Measurements from ENCODE around the gene ARF5. TPM values are rescaled to one million over a fixed set of nuclear protein-coding genes. Genes with fewer than 3 reads are reported as not detected.
A peak's percentile ranks its signal among the peaks of the same experiment; 100 is the strongest.
"Not testable (repeated sequence)": the region's sequence is repeated elsewhere in the genome, so short reads cannot be mapped to it uniquely, and the experiment has no call there.

ARF5 gene
- 258 TPM for polyA plus RNA-seq (2012; ENCODE audit: insufficient read depth, insufficient read length, low read depth)

DNA sequence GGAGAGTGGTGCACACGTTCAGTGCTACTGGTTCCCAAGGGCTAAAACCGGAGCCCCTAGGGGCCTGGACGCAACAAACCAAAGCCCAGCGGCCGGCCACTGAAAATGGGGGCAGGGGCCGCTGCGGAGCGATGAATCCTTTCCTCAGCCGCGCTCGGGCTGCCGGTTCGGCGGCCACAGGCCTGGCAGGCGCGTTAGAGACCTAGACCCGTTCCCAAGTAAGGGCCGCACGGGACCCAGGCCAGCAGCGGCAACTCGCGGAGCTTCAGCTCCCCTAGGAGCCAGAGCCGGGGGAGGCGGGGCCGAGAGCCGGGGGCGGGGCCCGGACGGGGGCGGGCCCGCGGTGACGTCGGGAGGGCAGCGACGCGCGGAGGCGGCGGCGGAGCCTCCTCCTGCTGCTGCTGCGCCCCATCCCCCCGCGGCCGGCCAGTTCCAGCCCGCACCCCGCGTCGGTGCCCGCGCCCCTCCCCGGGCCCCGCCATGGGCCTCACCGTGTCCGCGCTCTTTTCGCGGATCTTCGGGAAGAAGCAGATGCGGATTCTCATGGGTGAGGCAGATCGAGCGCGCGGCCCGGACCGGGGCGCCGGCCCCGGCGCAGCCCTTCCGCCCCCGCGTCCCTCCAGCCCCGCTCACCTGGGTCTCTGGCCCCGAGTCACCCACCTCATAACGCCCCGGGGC is at the start of gene ARF5:
TSS of gene ARF5 (plus strand) at position 393 of the 678 bp plus-strand sequence. CDS start at position 481, 88 bp downstream.
- Histone ChIP-seq H3K9me3 (no peaks in the 10 kb centered on the region), H3K4me3 (ENCODE audit: low read depth, low read length) (peak within 1 kb of the TSS; percentile 90), H3K27me3 (no peaks in the 10 kb centered on the region), H3K36me3 (peaks cover 8% of the 10 kb centered on the region), H3K4me1 (no peaks in the 10 kb centered on the region)
- TF ChIP-seq, protein P1, sequence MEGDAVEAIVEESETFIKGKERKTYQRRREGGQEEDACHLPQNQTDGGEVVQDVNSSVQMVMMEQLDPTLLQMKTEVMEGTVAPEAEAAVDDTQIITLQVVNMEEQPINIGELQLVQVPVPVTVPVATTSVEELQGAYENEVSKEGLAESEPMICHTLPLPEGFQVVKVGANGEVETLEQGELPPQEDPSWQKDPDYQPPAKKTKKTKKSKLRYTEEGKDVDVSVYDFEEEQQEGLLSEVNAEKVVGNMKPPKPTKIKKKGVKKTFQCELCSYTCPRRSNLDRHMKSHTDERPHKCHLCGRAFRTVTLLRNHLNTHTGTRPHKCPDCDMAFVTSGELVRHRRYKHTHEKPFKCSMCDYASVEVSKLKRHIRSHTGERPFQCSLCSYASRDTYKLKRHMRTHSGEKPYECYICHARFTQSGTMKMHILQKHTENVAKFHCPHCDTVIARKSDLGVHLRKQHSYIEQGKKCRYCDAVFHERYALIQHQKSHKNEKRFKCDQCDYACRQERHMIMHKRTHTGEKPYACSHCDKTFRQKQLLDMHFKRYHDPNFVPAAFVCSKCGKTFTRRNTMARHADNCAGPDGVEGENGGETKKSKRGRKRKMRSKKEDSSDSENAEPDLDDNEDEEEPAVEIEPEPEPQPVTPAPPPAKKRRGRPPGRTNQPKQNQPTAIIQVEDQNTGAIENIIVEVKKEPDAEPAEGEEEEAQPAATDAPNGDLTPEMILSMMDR (IDR thresholded peaks at IDR 0.05; ENCODE audit: low read depth, low read length) = no peak
- DNase-seq = peak; percentile 93

DNA sequence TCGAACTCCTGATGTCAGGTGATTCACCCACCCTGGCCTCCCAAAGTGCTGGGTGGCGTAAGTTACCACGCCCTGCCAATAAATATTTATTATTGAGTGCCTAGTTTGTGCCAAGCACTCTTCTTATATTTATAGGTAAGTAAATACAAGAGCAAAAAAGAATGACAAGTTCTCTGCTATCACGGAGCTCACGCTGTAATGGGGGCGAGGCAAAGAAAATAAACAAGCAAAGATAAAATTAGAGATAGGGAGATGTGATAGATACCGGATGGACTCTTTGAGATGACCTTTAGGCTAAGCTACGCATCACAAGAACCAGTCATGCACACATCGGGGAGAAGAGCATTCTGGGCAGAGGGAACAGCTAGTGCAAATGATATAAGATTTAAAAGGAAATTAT is 49.1 kb upstream of the ARF5 start:
- TF ChIP-seq, protein P1 (IDR thresholded peaks at IDR 0.05; ENCODE audit: low read depth, low read length) = no peak
- DNase-seq = no peak
- H3K27me3 ChIP-seq = peaks cover 44% of the 10 kb centered on the region
- H3K36me3 ChIP-seq = no peaks in the 10 kb centered on the region
- H3K9me3 ChIP-seq = no peaks in the 10 kb centered on the region
- no peak overlapping the region for H3K4me3 ChIP-seq (ENCODE audit: low read depth, low read length)
- H3K4me1 ChIP-seq = no peaks in the 10 kb centered on the region

DNA sequence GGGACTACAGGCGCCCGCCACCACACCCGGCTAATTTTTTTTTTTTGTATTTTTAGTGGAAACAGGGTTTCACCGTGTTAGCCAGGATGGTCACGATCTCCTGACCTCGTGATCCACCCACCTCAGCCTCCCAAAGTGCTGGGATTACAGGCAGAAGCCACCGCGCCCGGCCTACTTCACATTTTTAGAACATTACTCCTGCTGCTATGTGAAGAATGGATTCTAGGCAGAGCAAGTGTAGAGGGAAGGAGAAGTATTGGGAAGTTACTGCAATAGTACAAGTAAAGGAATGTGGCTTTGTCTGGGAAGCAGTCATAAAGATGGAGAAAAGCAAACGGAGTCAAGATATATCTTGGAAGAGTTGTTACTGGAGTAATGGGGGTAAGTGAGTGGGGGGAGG is 47.8 kb upstream of the ARF5 start:
- not testable (repeated sequence) for H3K4me3 ChIP-seq (ENCODE audit: low read depth, low read length); H3K9me3 ChIP-seq; DNase-seq; H3K36me3 ChIP-seq; H3K4me1 ChIP-seq
- H3K27me3 ChIP-seq = peaks cover 34% of the 10 kb centered on the region

DNA sequence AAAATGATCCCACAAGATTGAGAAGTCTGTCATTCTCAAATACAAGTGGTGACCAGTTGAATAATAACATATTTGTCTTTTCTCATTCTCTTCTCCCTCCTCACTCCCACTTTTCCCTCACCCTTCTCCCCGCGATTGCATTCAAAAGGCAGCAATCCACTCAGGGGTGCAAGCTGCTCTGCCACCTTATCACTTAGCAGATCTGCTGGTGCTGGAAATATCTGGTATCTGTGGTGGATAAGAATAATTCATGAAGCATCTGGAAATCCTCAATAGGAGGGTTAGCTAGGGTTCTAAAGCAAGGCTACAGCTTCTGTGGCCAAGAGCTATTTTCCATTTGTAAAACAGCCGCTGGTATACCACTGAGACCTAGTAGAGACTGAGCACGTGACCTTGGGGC is 46.7 kb upstream of the ARF5 start:
- H3K9me3 ChIP-seq = no peaks in the 10 kb centered on the region
- no peak overlapping the region for H3K4me3 ChIP-seq (ENCODE audit: low read depth, low read length)
- no peaks in the 10 kb centered on the region for H3K36me3 ChIP-seq
- TF ChIP-seq, protein P1 (IDR thresholded peaks at IDR 0.05; ENCODE audit: low read depth, low read length) = no peak
- no peaks in the 10 kb centered on the region for H3K4me1 ChIP-seq
- peaks cover 24% of the 10 kb centered on the region for H3K27me3 ChIP-seq
- DNase-seq = no peak

DNA sequence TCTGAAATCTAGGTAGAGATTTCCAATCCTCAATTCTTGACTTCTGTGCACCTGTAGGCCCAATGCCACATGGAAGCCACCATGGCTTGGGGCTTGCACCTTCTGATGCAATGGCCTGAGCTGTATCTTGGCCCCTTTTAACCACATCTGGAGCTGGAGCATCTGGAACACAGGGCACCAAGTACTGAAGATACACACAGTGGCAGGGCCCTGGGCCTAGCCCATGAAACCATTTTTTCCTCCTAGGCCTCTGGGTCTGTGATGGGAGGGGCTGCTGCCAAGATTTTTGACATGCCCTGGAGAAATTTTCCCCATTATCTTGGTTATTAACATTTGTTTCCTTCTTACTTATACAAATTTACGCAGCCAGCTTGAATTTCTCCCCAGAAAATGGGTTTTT is 41.9 kb upstream of the ARF5 start:
- Histone ChIP-seq H3K27me3 (no peaks in the 10 kb centered on the region), H3K4me3 (ENCODE audit: low read depth, low read length) (no peak overlapping the region), H3K4me1 (no peaks in the 10 kb centered on the region), H3K36me3 (no peaks in the 10 kb centered on the region), H3K9me3 (no peaks in the 10 kb centered on the region)
- no peak for DNase-seq
- TF ChIP-seq, protein P1 (IDR thresholded peaks at IDR 0.05; ENCODE audit: low read depth, low read length) = no peak

DNA sequence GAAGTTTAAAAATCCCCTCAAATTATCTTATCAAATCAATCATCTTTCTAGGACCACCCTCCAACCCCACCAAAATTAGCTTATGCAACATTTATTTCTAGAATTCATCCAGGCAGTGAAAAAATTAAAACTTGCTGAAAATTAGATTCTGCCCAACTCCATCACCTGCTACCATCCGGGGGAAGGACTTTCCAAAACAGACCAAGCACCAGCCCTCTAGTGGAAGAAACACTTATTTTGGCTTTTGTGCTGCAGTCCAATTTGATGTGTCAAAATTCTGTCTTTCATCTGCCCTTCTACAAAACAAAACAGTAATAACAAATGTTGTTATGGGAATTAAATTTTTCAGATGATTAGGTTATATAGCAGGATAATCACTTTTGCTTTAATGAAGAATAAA is 38.0 kb upstream of the ARF5 start:
- H3K36me3 ChIP-seq = no peaks in the 10 kb centered on the region
- H3K27me3 ChIP-seq = no peaks in the 10 kb centered on the region
- TF ChIP-seq, protein P1 (IDR thresholded peaks at IDR 0.05; ENCODE audit: low read depth, low read length) = peak; percentile 51
- no peaks in the 10 kb centered on the region for H3K9me3 ChIP-seq
- DNase-seq = no peak
- no peak overlapping the region for H3K4me3 ChIP-seq (ENCODE audit: low read depth, low read length)
- no peaks in the 10 kb centered on the region for H3K4me1 ChIP-seq
